GM19455 (cell line): ENCODE measurements around the gene ARMC9.
"Not testable (repeated sequence)": the region's sequence is repeated elsewhere in the genome, so short reads cannot be mapped to it uniquely, and the experiment has no call there.

Experiments
- ATAC-seq: cut with Tn5 transposase; IDR thresholded peaks from one replicate; pipeline ENCODE4 v1.9.1; 2021; ENCODE audit not compliant: unreplicated experiment

Gene ARMC9

GRCh38 chr2:231359948-231360347 is 161.5 kb downstream of the ARMC9 start:
- no peak for ATAC-seq

- ATAC-seq: no peak
Observed at GRCh38 chr2:231360401-231360800, 162.0 kb downstream of the ARMC9 start.

- ATAC-seq: no peak
Observed at GRCh38 chr2:231360881-231361371, 162.5 kb downstream of the ARMC9 start.

DNA sequence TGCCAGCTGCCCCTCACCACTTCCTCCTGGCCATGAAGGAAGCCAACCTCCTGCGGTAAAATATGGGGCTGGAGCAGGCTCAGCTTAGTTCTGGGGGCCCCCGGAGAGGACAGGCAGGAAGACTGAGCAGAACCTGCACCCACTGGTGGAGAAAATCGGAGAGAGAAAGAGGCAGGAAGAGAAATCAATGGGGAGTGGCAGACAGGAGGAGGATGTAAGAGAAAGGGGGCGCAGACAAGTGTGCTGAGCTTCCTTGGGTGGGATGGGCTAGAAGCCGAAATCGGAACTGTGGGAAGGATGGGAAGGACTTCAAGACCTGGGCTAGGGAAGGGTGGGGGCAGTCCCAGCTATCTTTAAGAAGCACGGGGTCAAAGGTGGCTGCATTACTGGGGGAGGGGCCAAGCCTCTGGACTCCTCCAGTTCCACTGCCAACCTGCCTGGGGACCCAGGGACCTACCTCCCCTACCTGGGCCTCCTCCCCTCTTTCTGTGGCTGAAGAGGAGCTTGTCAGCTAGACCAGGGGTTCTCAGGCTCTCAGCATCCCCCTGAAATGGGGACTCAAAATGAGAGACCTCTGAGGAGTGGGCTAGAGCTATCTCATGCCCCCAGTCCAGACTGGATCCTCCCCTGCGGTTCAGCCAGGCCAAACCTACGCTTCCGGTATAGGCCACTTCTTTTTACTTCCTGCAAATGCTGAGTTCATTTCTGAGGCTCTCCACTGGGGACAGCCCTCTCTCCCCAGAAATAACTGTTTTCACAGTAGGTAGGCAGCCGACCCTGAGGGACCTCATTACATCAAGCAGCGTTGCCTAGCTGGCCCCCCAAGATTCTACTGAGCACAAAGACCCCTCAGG is 163.5 kb downstream of the ARMC9 start:
- peak; percentile 85 for ATAC-seq

DNA sequence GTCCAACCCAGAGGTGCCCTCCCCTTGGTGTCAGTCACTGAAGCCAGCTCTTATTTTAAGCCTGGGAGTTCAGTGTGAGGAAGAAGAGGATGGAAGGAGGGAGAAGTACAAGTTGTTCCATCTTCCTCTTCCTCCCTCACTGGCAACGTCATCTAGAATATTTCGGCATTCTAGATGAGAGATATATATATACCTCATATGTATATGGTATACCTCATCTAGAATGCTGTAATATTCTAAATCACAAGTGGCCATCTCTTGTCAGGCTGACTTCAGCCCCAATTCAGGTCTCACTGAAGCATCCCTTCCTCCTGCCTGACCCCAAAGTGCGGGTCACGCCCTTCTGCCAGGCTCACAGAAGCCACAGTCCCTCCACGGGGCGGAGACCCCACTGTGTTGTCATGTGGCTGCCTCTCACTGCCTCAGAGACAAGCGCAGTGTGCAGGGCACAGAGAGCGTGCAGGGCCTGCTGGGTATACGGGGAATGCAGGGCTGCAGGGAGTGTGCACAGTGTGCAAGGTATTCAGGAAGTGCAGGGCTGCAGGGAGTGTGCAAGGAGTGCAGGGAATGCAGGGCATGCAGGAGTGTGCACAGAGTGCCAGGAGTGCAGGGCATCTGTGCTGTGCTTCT is 164.2 kb downstream of the ARMC9 start:
- no peak for ATAC-seq

GRCh38 chr2:231364061-231364460 is 165.6 kb downstream of the ARMC9 start:
- ATAC-seq: no peak

GRCh38 chr2:231364961-231365810 is 166.8 kb downstream of the ARMC9 start:
- no peak for ATAC-seq

DNA sequence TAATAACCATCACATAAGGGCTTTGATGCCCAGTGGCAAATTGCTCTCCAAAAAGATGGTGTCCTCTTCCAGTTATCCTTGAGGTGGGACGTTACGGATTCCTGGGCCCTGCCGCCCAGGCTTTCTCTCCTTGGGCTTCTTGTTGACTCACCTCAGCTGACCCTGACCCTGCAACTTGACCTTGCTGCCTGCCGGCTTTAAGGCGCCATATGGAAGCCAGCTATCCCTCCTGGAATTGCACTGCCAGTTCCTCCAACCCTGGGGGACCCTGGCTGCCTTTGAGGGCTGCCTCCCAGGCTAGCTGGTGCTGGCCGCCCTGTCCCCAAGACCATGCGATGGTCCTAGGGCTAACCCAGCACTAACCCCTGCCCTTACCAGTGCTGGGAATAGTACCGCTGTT is 168.7 kb downstream of the ARMC9 start:
- no peak for ATAC-seq

DNA sequence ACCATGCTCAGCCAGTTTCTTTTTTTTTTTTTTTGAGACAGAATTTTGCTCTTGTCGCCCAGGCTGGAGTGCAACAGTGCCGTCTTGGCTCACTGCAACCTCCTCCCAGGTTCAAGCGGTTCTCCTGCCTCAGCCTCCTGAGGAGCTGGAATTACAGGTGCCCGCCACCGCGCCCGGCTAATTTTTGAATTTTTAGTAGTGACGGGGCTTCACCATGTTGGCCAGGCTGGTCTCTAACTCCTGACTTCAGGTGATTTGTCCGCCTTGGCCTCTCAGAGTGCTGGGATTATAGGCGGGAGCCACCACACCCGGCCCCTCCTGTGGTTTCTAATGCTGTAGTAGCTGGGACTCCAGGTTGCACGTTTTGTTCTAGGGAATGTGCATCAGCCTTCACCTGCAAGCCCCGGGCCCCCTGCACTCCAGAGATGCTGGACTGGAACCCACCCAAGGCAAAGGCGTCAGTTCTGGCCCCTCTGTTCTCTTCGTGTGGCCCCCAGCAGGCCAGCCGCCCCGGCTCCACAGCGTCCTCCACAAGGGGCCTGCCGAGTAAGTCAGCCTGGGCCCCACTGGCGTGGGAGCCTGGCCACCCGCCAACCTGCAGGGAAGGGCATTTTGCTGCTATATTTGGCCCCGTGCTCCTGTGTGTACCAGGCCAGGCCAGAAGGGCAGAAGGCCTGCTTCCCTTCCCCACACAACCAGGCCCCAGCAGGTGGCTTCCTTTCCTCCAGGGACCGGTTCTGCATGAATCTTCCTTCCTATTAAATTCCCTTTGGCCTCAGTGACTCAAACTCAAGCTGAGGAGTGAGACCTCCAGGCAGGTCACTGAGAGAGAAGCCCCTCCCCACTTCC is 171.4 kb downstream of the ARMC9 start:
- ATAC-seq: no peak

- ATAC-seq: no peak
Observed at GRCh38 chr2:231370429-231370748, 172.0 kb downstream of the ARMC9 start.

DNA sequence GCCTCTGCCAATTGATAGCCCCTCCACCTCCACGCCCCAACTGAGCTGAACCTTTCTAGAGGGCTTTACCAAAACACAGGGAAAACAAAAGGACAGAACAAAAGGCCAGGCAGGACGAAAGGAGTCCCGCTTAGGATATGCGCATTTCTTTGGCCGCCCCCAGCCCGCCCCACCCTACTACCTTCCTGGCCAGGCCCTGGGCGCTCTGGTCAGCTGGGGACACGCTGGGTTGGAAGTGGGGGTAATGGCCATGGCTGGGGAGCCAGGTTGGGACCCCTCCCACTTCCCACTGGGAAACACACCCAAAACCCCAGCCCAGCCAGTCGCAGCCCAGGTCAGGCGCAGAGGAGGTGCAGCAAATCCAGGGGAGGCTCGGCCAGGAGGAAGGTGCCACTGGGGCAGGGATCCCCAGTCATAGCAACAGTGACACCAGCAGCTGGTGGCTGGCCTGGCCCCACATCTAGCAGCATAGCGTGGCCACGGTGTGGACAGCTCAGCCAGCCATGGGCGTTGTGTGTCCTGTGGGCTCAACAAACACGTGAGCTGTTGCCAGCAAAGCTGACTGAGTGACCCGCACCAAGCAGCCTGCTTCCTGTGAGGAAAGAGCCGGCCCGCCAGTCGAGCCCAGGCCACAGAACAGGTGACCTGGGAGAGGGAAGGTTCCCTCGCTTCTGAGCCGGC is 172.5 kb downstream of the ARMC9 start:
- ATAC-seq: no peak

DNA sequence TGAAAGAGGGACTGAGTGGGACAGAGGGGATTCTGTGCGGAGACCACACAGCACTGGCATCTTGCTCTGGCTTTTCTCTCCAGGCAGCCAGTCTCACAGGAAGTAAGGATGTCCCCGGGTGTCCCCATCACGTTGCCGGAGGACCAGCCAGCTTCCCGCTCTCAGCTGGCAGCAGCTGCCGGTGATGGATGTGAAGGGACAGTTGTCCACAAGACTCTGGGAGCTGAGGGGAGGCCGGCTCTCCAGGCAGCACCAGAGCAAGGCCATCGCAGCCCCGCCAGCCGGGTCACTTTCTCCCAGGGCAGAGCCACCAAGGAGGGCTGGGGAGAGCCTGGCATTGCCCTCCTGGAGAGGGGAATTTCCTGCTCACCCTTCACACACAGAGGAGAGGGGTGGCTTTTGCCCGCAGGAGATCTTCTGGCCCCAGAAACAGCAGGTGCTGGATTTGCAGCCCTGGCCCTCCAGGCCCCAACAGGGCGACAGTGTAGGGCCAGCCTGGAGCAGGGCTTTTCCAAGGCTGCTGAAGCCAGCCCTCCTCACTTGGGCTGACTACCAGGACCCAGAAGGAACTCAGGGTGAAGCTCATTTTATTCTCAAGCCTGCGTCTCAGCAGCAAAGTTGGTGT is 173.1 kb downstream of the ARMC9 start:
- ATAC-seq: no peak

DNA sequence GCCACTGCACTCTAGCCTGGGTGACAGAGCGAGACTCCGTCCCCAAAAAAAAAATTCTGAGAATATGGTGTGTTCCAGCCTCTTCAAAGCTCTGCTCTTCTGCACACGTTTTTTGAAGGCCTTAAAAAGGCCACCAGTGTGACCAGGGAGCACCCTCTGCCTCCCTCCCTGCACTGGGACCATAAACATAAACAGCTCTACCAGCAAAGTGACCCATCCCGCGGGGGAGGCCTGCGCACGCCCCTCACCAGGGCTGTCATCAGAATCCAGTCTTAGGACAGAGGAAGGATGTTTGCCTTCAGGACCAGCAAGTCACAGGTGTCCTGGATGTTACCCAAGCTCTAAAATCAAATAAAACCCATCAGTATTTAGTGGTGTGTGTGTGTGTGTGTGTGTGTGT is 173.9 kb downstream of the ARMC9 start:
- ATAC-seq: no peak

GRCh38 chr2:231373184-231373583 is 174.8 kb downstream of the ARMC9 start:
- ATAC-seq: no peak

- ATAC-seq: no peak
Observed at GRCh38 chr2:231373786-231374349, 175.4 kb downstream of the ARMC9 start.

- ATAC-seq: no peak
Observed at GRCh38 chr2:231374771-231375170, 176.3 kb downstream of the ARMC9 start.

GRCh38 chr2:231375994-231376615 is 177.7 kb downstream of the ARMC9 start:
- not testable (repeated sequence) for ATAC-seq

DNA sequence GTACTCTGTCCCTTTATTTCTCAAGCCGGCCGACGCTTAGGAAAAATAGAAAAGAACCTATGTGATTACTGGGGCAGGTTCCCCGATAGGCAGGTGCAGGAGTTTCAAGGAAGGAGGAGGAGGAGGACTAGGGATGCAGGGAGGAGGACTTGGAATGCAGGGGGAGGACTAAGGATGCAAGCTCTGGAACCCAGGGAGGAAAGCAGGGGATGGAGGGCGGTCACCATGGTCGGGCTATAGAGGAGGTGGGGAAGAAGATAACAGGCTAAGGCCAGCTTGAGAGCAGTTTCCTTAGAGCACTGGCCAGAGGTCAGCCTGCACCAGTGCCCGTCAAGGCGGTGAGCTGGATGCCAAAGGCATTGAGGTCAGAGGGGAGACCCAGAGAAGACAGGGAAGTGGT is 178.4 kb downstream of the ARMC9 start:
- no peak for ATAC-seq
